Measurements from ENCODE around the gene HOGA1. TPM values are rescaled to one million over a fixed set of nuclear protein-coding genes. Genes with fewer than 3 reads are reported as not detected.
"Not testable (repeated sequence)": the region's sequence is repeated elsewhere in the genome, so short reads cannot be mapped to it uniquely, and the experiment has no call there.

Gene HOGA1
- total and polyA plus RNA-seq, 2 donors, result 0.18 to 0.19 TPM

DNA sequence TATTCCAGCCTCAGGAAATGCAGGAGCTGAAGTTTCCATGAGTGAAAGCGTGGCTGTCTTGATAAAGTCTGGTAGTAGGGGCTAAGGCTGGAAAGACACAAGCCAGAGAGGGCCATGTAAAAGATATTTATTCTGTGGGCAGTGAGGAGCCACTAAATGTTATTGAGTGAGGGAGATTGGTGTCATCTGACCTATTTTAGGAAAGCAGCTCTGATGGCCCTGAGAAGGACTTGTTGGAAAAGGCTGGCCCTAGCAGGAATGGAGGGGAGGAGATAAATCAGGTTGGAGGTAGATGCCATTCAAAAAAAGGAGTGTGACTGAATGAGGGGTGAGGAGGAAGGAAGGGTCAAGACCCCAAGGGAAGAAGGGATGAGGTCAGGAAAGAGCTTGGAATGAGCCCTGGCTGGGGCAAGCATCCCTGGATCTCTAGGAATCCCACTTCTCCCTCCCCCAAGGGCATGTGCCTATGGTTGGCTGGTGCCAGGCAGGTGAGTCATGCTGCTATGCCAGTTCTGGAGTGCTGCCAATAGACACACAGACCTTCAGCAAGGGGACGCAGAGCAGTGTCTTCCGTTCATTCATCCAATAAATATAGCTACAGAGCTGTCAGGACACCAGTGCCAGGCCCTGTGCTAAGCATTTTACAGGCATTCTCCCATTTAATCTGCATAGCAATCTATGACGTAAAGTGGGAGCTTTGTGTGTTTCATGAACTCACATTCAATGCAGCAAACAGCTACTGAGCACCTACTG lies 9.6 kb upstream of the HOGA1 start:
- Histone ChIP-seq H3K27ac (ENCODE audit: low read depth in 1 of 2, low read length in 1 of 2) (no peak overlapping the region), H3K36me3 (ENCODE audit: control insufficient read depth in 2 of 2, insufficient read depth in 2 of 2, low read length in 1 of 2) (no peaks in the 10 kb centered on the region), H3K27me3 (ENCODE audit: control insufficient read depth in 2 of 2, insufficient read depth in 1 of 2, low read length in 1 of 2) (peaks cover 0 to 14% of the 10 kb centered on the region in 2 donors), H3K4me1 (ENCODE audit: control insufficient read depth in 2 of 2, insufficient read depth in 2 of 2, low read length in 2 of 2) (no peaks in the 10 kb centered on the region), H3K4me3 (ENCODE audit: low read length in 2 of 2) (no peak overlapping the region), H3K9me3 (ENCODE audit: control insufficient read depth in 2 of 2, insufficient read depth in 1 of 2, low read length in 1 of 2) (no peaks in the 10 kb centered on the region)
- DNase-seq (ENCODE audit: low read depth in 6 of 9, low spot score in 9 of 9), result no peak
- WGBS, result 77% methylated on average over 4 of the region's 4 CpGs

DNA sequence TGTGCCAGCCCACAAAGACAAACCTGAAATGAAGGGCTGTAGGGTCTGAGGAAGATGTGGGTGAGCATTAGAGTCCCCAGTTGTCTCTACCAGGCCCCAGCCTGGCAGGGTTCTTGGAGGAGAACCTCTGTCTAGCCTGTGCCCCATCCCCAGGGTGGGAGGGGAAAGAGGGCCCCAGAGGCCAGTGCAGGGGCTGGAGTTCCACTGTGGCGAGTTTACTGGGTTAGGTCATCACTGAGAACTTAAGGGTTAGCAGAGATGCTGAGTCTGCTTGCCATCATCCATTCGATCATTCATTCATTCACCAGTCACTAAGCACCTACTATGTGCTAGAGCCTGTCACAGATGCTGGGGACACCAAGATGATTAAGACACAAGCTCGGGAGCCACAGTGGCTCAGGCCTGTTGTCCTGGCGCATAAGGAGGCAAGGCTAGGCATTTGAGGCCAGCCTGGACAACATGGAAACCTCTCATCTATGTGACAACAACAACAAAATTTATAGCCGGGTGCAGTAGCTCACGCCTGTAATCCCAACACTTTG lies 9.0 kb upstream of the HOGA1 start:
- Histone ChIP-seq H3K27me3 (ENCODE audit: control insufficient read depth in 2 of 2, insufficient read depth in 1 of 2, low read length in 1 of 2) (peaks cover 0 to 14% of the 10 kb centered on the region in 2 donors), H3K9me3 (ENCODE audit: control insufficient read depth in 2 of 2, insufficient read depth in 1 of 2, low read length in 1 of 2) (no peaks in the 10 kb centered on the region), H3K4me1 (ENCODE audit: control insufficient read depth in 2 of 2, insufficient read depth in 2 of 2, low read length in 2 of 2) (no peaks in the 10 kb centered on the region), H3K27ac (ENCODE audit: low read depth in 1 of 2, low read length in 1 of 2) (no peak overlapping the region), H3K4me3 (ENCODE audit: low read length in 2 of 2) (no peak overlapping the region), H3K36me3 (ENCODE audit: control insufficient read depth in 2 of 2, insufficient read depth in 2 of 2, low read length in 1 of 2) (no peaks in the 10 kb centered on the region)
- DNase-seq (ENCODE audit: low read depth in 6 of 9, low spot score in 9 of 9), result no peak
- 98% methylated on average over 6 of the region's 6 CpGs for WGBS

DNA sequence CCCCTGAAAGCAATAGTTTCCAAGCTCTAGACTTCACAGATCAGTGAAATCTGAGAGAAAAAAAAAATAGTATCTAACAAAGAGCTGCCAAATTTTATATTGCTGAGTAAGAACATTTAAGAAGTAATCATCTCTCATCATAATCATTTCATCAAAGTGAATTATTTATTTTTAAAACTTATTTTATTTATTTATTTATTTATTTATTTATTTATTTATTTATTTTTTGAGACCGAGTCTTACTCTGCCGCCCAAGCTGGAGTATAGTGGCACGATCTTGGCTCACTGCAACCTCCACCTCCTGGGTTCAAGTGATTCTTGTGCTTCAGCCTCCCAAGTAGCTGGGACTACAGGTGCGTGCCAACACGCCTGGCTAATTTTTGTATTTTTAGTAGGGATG lies 7.7 kb upstream of the HOGA1 start:
- 76% methylated on average over 5 of the region's 5 CpGs for WGBS
- not testable (repeated sequence) for H3K27ac ChIP-seq (ENCODE audit: low read depth in 1 of 2, low read length in 1 of 2); H3K4me3 ChIP-seq (ENCODE audit: low read length in 2 of 2); H3K4me1 ChIP-seq (ENCODE audit: control insufficient read depth in 2 of 2, insufficient read depth in 2 of 2, low read length in 2 of 2); H3K9me3 ChIP-seq (ENCODE audit: control insufficient read depth in 2 of 2, insufficient read depth in 1 of 2, low read length in 1 of 2); H3K36me3 ChIP-seq (ENCODE audit: control insufficient read depth in 2 of 2, insufficient read depth in 2 of 2, low read length in 1 of 2); DNase-seq (ENCODE audit: low read depth in 6 of 9, low spot score in 9 of 9)
- H3K27me3 ChIP-seq (ENCODE audit: control insufficient read depth in 2 of 2, insufficient read depth in 1 of 2, low read length in 1 of 2), result peaks cover 0 to 14% of the 10 kb centered on the region in 2 donors

DNA sequence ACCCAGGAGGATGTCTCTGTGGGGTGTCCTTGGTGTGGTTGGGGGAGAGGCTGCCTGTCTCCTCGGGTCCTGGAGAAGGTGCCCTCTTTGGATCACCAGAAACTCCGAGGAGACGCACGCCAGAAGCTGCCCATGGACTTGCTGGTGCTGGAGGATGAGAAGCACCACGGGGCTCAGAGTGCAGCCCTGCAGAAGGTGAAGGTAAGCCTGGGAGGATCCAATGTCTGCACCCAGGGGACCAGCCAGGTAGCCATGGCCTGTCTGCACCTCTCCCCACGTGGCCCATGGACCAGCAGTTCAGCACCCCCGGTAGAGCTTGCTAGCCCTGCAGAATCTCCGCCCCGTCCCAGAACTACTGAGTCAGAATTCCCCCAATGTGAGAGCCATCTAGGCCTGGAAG lies 6.5 kb upstream of the HOGA1 start:
- Histone ChIP-seq H3K4me3 (ENCODE audit: low read length in 2 of 2) (no peak overlapping the region), H3K36me3 (ENCODE audit: control insufficient read depth in 2 of 2, insufficient read depth in 2 of 2, low read length in 1 of 2) (no peaks in the 10 kb centered on the region), H3K9me3 (ENCODE audit: control insufficient read depth in 2 of 2, insufficient read depth in 1 of 2, low read length in 1 of 2) (no peaks in the 10 kb centered on the region), H3K4me1 (ENCODE audit: control insufficient read depth in 2 of 2, insufficient read depth in 2 of 2, low read length in 2 of 2) (no peaks in the 10 kb centered on the region), H3K27ac (ENCODE audit: low read depth in 1 of 2, low read length in 1 of 2) (no peak overlapping the region), H3K27me3 (ENCODE audit: control insufficient read depth in 2 of 2, insufficient read depth in 1 of 2, low read length in 1 of 2) (peaks cover 0 to 14% of the 10 kb centered on the region in 2 donors)
- WGBS, result 86% methylated on average over 9 of the region's 9 CpGs
- no peak for DNase-seq (ENCODE audit: low read depth in 6 of 9, low spot score in 9 of 9)

DNA sequence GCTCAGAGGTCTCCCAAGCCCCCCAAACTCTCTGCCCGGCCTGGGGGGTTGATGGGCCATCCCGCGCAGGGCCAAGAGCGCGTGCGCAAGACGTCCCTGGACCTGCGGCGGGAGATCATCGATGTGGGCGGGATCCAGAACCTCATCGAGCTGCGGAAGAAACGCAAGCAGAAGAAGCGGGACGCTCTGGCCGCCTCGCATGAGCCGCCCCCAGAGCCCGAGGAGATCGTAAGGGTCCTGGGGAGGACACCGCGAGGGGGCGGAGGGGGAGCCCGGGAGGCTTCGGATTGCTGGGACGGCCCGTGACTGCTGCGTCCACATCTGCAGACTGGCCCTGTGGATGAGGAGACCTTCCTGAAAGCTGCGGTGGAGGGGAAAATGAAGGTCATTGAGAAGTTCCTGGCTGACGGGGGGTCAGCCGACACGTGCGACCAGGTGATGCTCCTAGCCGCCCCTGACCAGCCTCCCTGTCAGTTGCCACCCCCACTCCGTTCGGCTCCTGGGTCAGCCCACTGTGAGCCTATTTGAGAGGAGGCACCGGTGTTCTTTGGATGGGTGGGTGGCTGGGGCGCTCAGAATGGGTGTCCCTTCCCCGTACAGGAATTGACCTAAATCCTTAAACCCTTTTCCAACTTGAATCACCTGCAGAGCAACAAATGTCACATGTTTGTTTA lies 5.9 kb upstream of the HOGA1 start:
- WGBS, result 81% methylated on average over 40 of the region's 40 CpGs
- H3K4me1 ChIP-seq (ENCODE audit: control insufficient read depth in 2 of 2, insufficient read depth in 2 of 2, low read length in 2 of 2), result no peaks in the 10 kb centered on the region
- no peaks in the 10 kb centered on the region for H3K9me3 ChIP-seq (ENCODE audit: control insufficient read depth in 2 of 2, insufficient read depth in 1 of 2, low read length in 1 of 2)
- DNase-seq (ENCODE audit: low read depth in 6 of 9, low spot score in 9 of 9), result no peak
- no peaks in the 10 kb centered on the region for H3K36me3 ChIP-seq (ENCODE audit: control insufficient read depth in 2 of 2, insufficient read depth in 2 of 2, low read length in 1 of 2)
- H3K4me3 ChIP-seq (ENCODE audit: low read length in 2 of 2), result no peak overlapping the region
- H3K27ac ChIP-seq (ENCODE audit: low read depth in 1 of 2, low read length in 1 of 2), result no peak overlapping the region
- H3K27me3 ChIP-seq (ENCODE audit: control insufficient read depth in 2 of 2, insufficient read depth in 1 of 2, low read length in 1 of 2), result peaks cover 0 to 14% of the 10 kb centered on the region in 2 donors

DNA sequence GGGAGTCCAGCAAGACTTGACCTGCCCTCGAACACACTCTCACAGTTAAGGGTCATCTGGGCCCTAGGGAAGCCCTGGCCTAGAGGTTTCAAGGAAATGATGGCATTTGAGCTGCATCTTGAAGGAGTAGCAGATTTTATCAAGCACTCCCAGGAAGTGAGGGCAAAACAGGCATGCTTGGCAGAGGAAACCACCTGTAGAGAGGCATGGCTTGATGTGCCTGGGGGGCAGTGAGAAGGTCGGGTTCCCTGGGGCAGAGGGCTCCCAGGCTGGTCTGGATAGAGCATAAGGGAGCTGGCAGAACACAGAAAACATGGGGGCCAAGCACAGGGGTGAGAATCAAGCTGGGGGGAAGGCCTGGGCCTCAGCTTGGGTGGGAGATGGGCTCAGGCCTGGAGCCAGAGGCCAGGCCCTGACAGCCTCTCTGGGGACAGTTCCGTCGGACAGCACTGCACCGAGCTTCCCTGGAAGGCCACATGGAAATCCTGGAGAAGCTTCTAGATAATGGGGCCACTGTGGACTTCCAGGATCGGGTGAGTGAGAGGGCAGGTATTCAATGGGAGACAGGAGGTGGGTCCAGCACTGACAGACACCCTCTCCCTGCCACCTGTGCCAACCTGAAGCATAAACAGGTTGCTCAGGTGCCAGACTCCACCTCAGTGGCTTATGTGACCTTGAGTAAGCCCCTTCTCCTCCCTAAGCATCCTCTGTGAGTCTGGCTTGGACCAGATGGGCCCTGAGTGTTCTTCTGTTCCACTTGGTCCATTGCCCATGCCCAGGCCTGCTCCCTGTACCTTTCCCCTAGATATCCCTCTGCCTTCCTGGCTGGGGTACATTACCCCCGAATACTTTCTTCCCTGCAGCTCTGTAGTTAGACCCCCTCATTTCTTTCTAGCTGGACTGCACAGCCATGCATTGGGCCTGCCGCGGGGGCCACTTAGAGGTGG lies 3.5 kb upstream of the HOGA1 start:
- WGBS, result 91% methylated on average over 9 of the region's 9 CpGs
- DNase-seq (ENCODE audit: low read depth in 6 of 9, low spot score in 9 of 9), result no peak
- Histone ChIP-seq H3K27ac (ENCODE audit: low read depth in 1 of 2, low read length in 1 of 2) (no peak overlapping the region), H3K36me3 (ENCODE audit: control insufficient read depth in 2 of 2, insufficient read depth in 2 of 2, low read length in 1 of 2) (no peaks in the 10 kb centered on the region), H3K4me3 (ENCODE audit: low read length in 2 of 2) (no peak overlapping the region), H3K4me1 (ENCODE audit: control insufficient read depth in 2 of 2, insufficient read depth in 2 of 2, low read length in 2 of 2) (no peaks in the 10 kb centered on the region), H3K27me3 (ENCODE audit: control insufficient read depth in 2 of 2, insufficient read depth in 1 of 2, low read length in 1 of 2) (peaks cover 0 to 14% of the 10 kb centered on the region in 2 donors), H3K9me3 (ENCODE audit: control insufficient read depth in 2 of 2, insufficient read depth in 1 of 2, low read length in 1 of 2) (no peaks in the 10 kb centered on the region)

DNA sequence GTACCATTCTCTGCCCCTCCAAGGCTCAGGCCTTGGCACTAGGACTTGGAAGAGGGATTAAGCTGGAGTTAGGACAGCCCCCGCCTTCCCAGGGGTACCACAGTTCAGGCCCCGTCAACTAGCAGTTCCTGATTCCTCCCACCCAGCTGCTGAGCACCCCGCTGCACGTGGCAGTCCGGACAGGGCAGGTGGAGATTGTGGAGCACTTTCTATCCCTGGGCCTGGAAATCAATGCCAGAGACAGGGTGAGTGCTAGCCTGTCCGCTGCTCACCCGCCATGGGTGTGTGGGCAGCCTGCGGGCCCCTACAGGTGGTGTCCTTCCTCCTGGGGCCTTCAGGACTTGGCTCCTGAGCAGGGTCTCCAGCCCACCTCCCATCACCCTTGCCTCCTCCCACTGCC lies 2.0 kb upstream of the HOGA1 start:
- H3K27me3 ChIP-seq (ENCODE audit: control insufficient read depth in 2 of 2, insufficient read depth in 1 of 2, low read length in 1 of 2), result peaks cover 0 to 14% of the 10 kb centered on the region in 2 donors
- WGBS, result 97% methylated on average over 8 of the region's 8 CpGs
- H3K27ac ChIP-seq (ENCODE audit: low read depth in 1 of 2, low read length in 1 of 2), result no peak overlapping the region
- DNase-seq (ENCODE audit: low read depth in 6 of 9, low spot score in 9 of 9), result no peak
- H3K36me3 ChIP-seq (ENCODE audit: control insufficient read depth in 2 of 2, insufficient read depth in 2 of 2, low read length in 1 of 2), result no peaks in the 10 kb centered on the region
- no peaks in the 10 kb centered on the region for H3K9me3 ChIP-seq (ENCODE audit: control insufficient read depth in 2 of 2, insufficient read depth in 1 of 2, low read length in 1 of 2)
- H3K4me1 ChIP-seq (ENCODE audit: control insufficient read depth in 2 of 2, insufficient read depth in 2 of 2, low read length in 2 of 2), result no peaks in the 10 kb centered on the region
- no peak overlapping the region for H3K4me3 ChIP-seq (ENCODE audit: low read length in 2 of 2)

DNA sequence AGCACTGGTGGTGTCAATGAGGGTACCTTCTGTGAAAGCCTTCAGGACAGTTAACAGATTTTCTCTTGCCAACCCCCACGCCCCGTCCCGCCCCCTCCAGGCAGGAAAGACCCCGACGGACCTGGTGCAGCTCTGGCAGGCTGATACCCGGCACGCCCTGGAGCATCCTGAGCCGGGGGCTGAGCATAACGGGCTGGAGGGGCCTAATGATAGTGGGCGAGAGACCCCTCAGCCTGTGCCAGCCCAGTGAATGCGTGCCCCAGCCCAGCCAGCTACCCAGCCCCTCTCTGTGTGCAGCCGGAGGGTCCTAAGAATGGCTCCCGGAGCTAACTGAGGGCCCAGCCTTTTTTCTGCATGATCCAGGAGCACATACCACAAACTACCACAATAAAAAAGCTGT lies 713 bp upstream of the HOGA1 start:
- no peak for DNase-seq (ENCODE audit: low read depth in 6 of 9, low spot score in 9 of 9)
- WGBS, result 96% methylated on average over 13 of the region's 13 CpGs
- H3K27ac ChIP-seq (ENCODE audit: low read depth in 1 of 2, low read length in 1 of 2), result no peak overlapping the region

More for the DNA sequence above, 713 bp upstream of the HOGA1 start:
- no peaks in the 10 kb centered on the region for H3K36me3 ChIP-seq (ENCODE audit: control insufficient read depth in 2 of 2, insufficient read depth in 2 of 2, low read length in 1 of 2)
- H3K4me3 ChIP-seq (ENCODE audit: low read length in 2 of 2), result no peak overlapping the region
- no peaks in the 10 kb centered on the region for H3K4me1 ChIP-seq (ENCODE audit: control insufficient read depth in 2 of 2, insufficient read depth in 2 of 2, low read length in 2 of 2)
- H3K27me3 ChIP-seq (ENCODE audit: control insufficient read depth in 2 of 2, insufficient read depth in 1 of 2, low read length in 1 of 2), result peaks cover 0 to 5% of the 10 kb centered on the region in 2 donors
- H3K9me3 ChIP-seq (ENCODE audit: control insufficient read depth in 2 of 2, insufficient read depth in 1 of 2, low read length in 1 of 2), result no peaks in the 10 kb centered on the region
